SW 1271 (cell line): ENCODE measurements around the gene ENDOG.
"Not testable (repeated sequence)": the region's sequence is repeated elsewhere in the genome, so short reads cannot be mapped to it uniquely, and the experiment has no call there.

Source experiments
- DNase-seq, 2 experiments: peaks; one replicate each; lab custom pipeline; 2025; lab: John Stamatoyannopoulos, UW

ENDOG gene

DNA sequence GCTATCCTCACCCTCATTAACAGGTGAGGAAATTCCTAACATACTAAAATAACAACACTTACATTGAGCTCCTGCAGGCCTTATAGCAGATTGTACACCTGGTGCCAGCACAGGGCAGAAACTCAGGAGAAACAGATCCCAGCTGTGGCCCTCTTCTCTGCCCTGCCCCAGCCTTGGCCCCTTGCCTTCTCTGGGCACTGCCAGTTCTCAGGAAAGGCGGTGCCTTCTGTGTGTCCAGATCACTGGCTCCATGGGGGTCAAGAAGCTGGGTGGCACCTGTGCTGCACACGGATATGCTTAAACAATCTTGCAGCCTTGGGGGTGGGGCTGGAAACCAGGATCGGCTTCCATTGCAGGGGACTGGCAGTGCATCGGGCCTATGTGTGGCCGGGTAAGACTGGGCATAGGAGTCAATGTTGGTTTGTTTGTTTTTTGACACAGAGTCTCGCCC is 44.1 kb downstream of the ENDOG start:
- no peak for DNase-seq

DNA sequence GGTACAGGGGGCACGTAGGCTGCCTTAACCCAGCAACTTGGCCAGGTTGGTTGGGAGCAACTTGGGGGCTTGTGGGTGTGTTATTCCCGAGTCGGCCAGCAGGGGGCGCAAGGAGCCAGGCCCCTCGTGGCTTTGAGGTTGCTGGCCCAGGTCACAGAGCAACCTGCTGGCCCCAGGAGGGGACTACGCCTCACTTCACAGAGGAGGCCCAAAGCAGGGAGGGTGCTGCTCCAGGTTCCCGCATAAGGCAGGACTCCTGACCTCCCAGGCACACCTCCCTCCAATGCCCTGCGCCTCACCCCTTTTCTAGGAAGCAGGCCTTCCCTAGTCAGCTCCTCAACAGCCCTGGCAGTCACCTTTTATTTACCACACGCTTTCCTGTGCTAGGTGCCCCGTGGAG is 45.3 kb downstream of the ENDOG start:
- peak; percentile 29 to 41 for DNase-seq

DNA sequence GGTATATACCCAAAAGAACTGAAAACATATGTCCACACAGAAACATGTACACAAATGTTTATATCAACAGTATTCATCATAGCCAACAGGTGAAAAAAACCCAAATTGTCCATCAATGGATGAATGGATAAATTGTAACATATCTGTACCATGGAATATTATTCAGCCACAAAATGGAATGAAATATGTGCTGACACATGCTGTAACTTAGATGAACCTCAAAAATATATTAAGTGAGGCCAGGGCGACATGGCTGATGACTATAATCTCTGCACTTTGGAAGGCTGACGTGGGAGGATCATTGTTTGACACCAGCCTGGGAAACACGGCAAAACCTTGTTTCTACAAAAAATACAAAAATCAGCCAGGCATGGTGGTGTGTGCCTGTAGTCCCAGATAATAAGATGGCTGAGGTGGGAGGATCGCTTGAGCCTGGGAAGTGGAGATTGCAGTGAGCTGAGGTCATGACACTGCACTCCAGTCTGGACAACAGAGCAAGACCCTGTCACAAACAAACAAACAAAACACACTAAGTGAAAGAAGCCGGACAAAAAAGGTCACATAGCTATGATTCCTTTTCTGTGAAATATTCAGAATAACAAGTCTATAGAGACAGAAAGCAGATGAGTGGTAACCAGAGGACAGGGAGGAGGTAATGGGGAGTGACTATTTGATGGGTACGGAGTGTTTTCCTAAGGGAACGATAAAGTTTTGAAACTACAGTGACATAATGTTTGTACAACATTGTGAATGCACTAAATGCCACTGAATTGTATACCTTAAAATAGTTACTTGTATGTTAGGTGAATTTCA is 52.0 kb downstream of the ENDOG start:
- DNase-seq, result no peak

DNA sequence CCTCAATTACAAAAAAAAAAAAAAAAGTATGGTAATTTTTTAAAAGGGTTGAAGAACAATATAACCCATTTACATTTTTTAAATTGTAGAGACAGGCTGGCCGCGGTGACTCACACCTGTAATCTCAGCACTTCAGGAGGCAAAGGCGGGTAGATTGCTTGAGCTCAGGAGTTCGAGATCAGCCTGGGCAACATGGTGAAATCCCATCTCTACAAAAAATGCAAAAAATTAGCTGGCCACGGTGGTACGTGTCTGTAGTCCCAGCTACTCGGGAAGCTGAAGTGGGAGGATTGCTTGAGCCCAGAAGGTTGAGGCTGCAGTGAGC is 52.6 kb downstream of the ENDOG start:
- DNase-seq, result not testable (repeated sequence)
